Fibroblast of skin of left biceps (primary cell): ENCODE results near the gene RAD51B.
"Not testable (repeated sequence)": the region's sequence is repeated elsewhere in the genome, so short reads cannot be mapped to it uniquely, and the experiment has no call there.

Source experiments
- DNase-seq, 2 experiments: peaks; one replicate each; pipeline ENCODE4 v3.0.0-alpha.2; 2013; ENCODE audit warnings: low read depth in 2 of 2

The RAD51B gene

GRCh38 chr14:68695856-68696255 lies 876.3 kb downstream of the RAD51B start:
- DNase-seq = no peak

- DNase-seq = no peak
Observed at GRCh38 chr14:68696266-68696665, 876.7 kb downstream of the RAD51B start.

- DNase-seq = no peak
Observed at GRCh38 chr14:68696721-68697495, 877.3 kb downstream of the RAD51B start.

- not testable (repeated sequence) for DNase-seq
Observed at GRCh38 chr14:68698773-68699172, 879.2 kb downstream of the RAD51B start.

- no peak for DNase-seq
Observed at GRCh38 chr14:68701001-68701741, 881.6 kb downstream of the RAD51B start.

GRCh38 chr14:68702135-68702534 lies 882.6 kb downstream of the RAD51B start:
- no peak for DNase-seq

- DNase-seq = no peak
Observed at GRCh38 chr14:68702578-68702977, 883.0 kb downstream of the RAD51B start.

GRCh38 chr14:68703093-68703492 lies 883.5 kb downstream of the RAD51B start:
- DNase-seq = no peak

- DNase-seq = no peak
Observed at GRCh38 chr14:68704736-68705720, 885.4 kb downstream of the RAD51B start.

- no peak for DNase-seq
Observed at GRCh38 chr14:68705741-68706283, 886.2 kb downstream of the RAD51B start.

- no peak for DNase-seq
Observed at GRCh38 chr14:68707482-68707881, 887.9 kb downstream of the RAD51B start.

- no peak for DNase-seq
Observed at GRCh38 chr14:68708343-68708742, 888.8 kb downstream of the RAD51B start.

- DNase-seq = no peak
Observed at GRCh38 chr14:68709007-68709406, 889.4 kb downstream of the RAD51B start.

- no peak for DNase-seq
Observed at GRCh38 chr14:68710776-68711175, 891.2 kb downstream of the RAD51B start.

- no peak for DNase-seq
Observed at GRCh38 chr14:68711561-68712309, 892.2 kb downstream of the RAD51B start.

- no peak for DNase-seq
Observed at GRCh38 chr14:68712703-68713370, 893.3 kb downstream of the RAD51B start.

- no peak for DNase-seq
Observed at GRCh38 chr14:68713782-68714181, 894.2 kb downstream of the RAD51B start.

- DNase-seq = no peak
Observed at GRCh38 chr14:68714991-68715924, 895.7 kb downstream of the RAD51B start.

GRCh38 chr14:68716698-68717097 lies 897.1 kb downstream of the RAD51B start:
- no peak for DNase-seq
